ENCODE results near the gene CPVL.
A peak's percentile ranks its signal among the peaks of the same experiment; 100 is the strongest.

CPVL gene

DNA sequence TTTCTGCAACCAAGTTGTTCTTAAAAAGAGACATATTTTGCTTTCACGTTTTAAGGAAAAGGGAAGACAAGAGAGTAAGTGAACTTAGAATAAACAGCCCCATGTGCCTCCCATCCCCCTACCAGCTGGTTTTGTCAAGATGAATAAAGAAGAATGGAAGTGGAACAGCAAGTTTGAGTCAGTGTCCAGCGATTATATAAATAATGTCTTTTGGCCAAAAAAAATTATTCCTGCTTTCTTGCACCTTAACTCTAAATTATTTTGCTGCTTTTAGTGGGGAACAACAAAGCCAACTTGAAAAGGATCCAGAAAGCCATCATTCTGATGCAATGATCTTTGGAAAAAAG, 105.8 kb downstream of the CPVL start:
- DNase-seq, result no peak

DNA sequence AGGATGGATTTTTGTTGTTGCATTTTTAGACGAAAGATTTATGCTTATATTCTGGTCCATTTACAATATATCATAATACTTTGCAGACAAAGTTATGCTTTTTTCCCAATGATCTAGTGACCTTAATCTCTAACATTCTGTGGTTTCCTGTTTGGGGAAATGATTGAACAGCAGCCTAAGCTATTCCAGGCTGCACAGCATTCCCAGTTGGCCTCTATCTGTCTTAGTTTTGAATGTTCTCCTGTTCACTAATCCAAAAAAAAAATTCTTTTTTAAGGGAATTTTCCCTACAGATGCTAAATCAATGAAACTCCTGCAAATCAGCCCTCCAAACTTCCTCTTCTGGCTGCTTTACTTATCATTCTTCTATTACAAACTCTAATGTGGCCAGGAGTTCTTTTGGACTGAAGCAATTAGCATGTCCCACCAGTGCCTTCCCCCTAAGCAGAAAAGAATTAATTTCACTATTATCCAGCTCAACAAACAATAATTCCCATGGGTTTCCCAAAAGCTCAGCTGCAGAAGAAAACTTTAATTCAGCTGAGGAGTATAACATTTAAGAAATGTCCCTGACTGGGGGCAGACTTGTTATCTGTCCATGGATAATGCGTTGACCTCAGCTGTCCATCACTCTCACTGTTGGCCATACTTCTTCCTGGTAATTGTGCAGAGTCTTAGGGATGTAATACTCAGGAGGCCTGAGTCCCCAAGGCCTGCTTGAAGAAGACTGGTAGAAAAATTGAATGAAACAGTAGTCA, 106.3 kb downstream of the CPVL start:
- DNase-seq, result no peak

GRCh38 chr7:29038463-29038862, 107.9 kb downstream of the CPVL start:
- no peak for DNase-seq

GRCh38 chr7:29035044-29035740, 111.1 kb downstream of the CPVL start:
- peak; percentile 68 for DNase-seq

- DNase-seq, result no peak
Measured at GRCh38 chr7:29033584-29033983, 112.8 kb downstream of the CPVL start.

DNA sequence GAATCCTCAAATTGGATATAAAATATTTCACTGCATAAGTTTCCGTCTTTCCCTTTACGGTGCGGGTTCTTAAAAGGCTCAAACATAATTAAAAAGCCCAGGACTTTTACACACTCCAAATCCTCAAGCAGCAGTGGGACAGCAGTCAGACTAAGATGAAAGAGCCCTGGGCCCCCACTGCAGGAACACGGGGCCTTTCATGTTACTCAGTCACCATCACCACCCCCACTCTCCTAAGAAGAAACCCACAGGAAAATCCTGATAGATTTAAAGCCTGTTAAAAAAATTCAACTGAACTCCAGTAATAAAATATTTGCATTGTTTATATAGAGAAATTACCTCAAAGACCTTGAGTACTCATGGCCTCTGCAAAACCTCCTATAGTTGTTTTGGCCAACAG, 114.2 kb downstream of the CPVL start:
- no peak for DNase-seq

DNA sequence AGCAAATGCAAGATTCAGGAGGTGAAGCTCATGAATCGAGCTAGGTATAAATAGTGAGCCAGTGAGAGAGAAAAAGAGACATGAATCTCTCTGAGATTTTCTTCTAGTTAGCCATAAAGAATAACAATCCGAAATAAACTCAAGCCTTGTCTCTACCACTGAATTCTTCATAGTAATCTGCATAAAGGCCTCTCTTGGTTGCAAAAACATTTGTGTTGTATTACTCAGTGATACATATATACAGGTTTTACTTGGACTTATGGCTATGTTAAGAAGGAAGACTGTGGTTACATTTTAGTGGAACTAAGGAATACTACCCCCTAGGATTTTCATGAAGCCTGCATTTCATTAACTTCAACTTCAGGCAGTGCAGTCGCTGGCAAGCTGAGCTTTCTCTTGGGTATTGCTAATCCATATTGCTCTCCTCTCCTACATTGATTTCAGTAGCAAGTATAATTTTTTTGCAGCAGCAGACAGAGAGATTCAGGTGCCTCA, 115.5 kb downstream of the CPVL start:
- DNase-seq, result no peak

- no peak for DNase-seq
Measured at GRCh38 chr7:29022291-29022988, 123.9 kb downstream of the CPVL start.

DNA sequence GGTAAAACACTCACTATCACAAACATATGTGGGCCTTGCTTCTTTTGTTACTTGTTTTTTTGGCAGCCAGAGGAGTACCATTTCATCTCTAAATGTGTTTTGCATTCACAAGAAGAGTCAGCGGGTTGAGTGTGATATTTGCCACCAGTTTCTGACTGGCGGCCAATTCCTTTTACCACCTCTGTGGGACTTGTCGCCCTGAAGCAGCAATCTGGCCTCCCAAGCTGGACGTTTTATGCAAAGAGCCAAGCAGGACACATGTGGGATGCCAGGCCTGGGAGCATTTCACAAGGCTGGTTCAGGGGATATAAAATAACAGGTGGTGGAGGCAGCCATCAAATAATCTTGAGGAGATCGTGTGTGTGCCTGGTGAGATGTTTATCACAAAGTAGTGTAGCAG, 126.4 kb downstream of the CPVL start:
- no peak for DNase-seq

- DNase-seq, result no peak
Measured at GRCh38 chr7:29019387-29019786, 127.0 kb downstream of the CPVL start.

GRCh38 chr7:29017713-29018112, 128.6 kb downstream of the CPVL start:
- DNase-seq, result no peak

DNA sequence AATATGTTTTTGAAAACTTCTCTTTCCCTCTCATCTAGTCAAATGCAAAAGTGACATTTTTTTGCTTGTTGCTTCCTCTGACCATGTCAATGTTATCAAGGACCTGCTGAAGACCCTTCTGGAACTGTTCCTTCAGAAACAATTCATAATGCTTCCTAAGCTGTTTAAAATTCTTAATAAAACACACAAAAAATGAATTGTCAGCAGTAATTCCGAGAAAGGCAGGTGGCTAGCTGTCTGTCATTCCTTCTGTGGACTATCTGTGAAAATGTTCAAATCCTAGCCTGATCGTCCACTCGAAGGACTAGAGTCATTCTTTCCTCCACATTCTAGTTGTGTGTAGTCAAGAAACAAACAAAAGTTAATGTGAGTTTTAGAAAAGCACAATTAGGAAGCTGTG, 131.6 kb downstream of the CPVL start:
- DNase-seq, result no peak

DNA sequence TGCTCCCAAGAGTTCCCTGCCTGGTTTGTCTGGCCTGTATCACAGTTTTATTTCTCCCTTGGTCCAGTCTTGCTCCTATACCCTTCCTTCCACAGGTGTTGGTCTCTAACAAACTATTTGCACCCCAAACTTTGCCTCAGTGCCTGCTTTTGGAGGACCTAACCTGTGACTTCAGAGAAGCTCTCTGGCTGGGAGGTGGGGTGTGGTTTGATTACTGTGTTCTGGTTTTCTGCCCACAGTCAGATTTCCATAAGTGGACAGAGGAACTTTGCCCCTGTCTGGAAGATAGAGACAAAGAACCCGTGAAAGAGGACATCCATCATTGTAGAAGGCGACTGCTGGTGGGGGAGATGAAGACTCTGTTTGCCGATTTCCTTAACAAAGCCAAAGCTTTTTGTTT, 132.4 kb downstream of the CPVL start:
- DNase-seq, result no peak

DNA sequence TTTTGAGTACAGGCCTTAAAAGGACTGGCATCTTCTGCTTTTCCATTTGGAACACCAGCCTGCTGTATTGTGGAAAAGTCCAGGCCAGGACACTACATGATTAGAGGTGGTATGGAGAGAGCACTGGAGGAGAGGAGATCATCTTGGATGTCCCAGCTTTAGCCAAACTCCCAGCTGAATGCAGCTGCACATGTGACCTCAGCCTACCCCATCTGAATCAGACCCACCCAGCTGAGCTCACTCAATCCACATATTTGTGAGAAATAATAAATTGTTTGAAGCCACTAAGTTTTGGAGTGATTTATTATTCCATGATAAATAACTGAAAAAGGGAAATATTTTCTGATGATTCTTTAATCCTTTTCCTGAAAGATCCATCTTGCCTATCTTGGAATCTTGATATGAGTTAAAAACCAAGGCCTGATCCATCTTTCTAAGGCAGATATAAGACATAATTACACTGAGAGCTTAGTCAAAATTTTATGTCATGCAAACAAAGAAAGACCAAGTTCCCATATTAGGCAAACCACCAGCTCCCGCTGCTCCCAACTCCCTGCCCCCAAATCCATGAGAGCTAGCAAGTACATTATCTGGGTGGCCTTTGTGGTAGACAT, 133.1 kb downstream of the CPVL start:
- no peak for DNase-seq

- no peak for DNase-seq
Measured at GRCh38 chr7:29009947-29010346, 136.4 kb downstream of the CPVL start.

DNA sequence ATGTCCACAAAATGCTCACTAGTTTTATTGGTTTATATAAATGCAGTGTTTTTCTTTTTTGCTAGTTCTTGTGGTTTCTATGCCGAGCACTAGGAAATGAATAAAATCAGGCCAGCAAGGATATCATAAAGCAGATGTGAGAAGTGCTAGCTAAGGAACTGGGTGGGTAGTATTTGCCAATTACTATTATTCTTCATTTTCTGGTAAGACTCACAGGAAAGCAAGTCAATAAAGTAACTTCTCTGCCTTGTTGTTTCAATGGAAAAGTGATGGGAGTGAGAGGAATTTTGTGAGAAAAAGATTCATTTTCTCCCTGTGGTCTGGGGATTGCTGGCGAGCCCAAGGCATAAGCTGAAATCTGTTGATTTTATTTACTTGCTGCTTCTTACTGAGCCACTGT, 137.7 kb downstream of the CPVL start:
- DNase-seq, result no peak

DNA sequence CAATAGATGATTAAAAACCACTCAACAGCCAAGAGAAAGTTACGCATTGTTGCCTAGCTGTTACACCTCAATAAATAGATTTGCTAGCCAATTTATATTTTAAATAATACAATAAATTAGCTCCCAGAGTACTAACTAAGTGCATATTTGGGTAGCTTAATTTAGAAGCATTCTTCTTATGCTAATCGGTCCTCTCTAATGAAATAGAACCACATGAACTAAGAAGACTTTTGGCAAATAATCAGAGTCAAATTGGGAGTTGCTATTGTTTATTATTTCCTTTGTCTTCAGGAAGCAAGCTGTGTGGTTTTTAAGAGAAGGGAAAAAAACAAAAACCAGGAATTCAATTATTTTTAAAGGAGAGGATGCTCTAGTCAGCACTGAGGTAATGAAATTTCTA, 139.2 kb downstream of the CPVL start:
- DNase-seq, result no peak

DNA sequence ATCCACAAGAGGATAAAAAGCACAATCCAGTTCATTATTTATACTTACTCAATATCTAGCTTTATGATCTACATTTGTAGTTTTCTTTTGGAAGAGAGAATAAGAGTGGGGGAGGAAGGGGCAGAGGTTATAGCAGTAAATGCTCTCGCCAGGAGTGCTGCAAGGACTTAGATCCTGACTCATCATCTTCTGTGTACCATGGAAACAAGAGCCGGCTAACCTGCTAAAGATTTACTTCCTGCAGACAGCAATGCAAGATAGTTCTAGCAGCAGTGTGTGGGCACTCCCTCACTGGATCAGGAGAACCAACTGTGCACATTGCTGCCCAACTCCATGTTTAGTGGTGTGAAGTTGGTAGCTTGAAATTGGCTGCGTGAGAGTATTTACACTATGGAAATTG, 140.5 kb downstream of the CPVL start:
- no peak for DNase-seq

DNA sequence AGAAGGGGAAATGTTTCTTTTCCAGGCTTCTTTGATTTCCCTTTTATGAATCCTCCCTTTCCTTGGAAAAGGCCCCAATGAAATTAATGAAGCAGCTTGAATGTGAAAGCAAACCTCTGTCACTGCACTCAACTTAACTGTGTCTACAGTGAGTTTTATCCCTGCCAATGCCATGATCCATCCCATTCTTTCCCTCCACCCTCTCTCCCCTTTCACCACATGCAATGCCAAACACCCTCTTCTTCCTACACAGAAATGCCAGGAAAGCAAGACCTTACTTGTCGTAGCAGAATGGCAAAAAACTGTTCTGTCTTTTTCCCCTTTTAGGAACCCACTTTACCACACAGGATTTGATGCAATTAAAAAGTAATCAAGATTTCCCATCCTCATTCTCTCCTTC, 140.9 kb downstream of the CPVL start:
- no peak for DNase-seq

DNA sequence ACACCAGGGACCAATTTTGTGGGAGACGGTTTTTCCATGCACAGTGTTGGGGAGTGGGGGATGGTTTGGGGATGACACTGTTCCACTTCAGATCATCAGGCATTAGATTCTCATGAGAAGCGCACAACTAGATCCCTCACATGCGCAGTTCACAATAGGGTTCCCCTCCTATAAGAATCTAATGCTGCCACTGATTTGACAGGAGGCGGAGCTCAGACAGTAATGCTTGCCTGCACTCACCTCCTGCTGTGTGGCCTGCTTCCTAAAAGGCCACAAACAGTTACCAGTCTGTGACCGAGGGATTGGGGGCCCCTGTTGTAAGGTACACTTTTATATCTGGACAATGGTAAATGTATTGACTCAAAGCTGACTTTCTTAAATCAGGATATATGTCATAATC, 142.6 kb downstream of the CPVL start:
- DNase-seq, result no peak

DNA sequence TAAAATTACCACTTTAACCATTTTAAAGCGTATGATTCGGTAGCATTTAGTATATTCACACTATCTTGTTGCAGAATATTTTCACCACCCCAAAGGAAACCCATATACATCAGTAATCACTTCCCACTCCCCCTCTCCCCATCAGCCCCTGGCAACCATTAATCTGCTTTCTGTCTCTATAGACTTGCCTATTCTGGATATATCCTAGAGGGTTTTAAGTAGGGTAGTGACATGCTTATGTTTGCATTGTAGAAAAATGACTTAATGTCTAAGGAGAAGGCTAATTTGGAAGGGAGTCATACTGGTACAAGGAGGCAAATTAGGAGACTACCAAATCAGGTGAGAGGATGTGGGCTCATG, 145.6 kb downstream of the CPVL start:
- DNase-seq, result no peak

GRCh38 chr7:28999895-29000716, 146.2 kb downstream of the CPVL start:
- no peak for DNase-seq

GRCh38 chr7:28999427-28999826, 146.9 kb downstream of the CPVL start:
- DNase-seq, result no peak

All from kidney glomerular epithelial cell (primary cell).